Hematopoietic multipotent progenitor cell treated with erythropoietin and hydrocortisone succinate and interleukin-3 and kit ligand, for 17 days (in vitro differentiated cells): Measurements from ENCODE around the gene TMEM89.

Experiments
- DNase-seq: peaks from one replicate; pipeline ENCODE4 v3.0.0-alpha.2; 2015; ENCODE audit warnings: low spot score

Gene TMEM89

GRCh38 chr3:48641396-48641795 is 19.8 kb upstream of the TMEM89 start:
- no peak for DNase-seq

- no peak for DNase-seq
Measured at GRCh38 chr3:48639944-48640606, 18.5 kb upstream of the TMEM89 start.

- DNase-seq = no peak
Measured at GRCh38 chr3:48637305-48637704, 15.7 kb upstream of the TMEM89 start.

- DNase-seq = no peak
Measured at GRCh38 chr3:48636149-48636655, 14.6 kb upstream of the TMEM89 start.

GRCh38 chr3:48635222-48636021 is 13.9 kb upstream of the TMEM89 start, which contains the start of gene SLC26A6:
Gene SLC26A6 (minus strand): TSS chr3:48635461. CDS start chr3:48635393, 68 bp downstream.
- DNase-seq = peak; percentile 91

- peak; percentile 34 for DNase-seq
Measured at GRCh38 chr3:48634661-48635221, 13.2 kb upstream of the TMEM89 start.

- DNase-seq = no peak
Measured at GRCh38 chr3:48633743-48634142, 12.2 kb upstream of the TMEM89 start.

- DNase-seq = no peak
Measured at GRCh38 chr3:48633256-48633655, 11.7 kb upstream of the TMEM89 start.

- no peak for DNase-seq
Measured at GRCh38 chr3:48631516-48632448, 10.2 kb upstream of the TMEM89 start.

GRCh38 chr3:48630833-48631232 is 9.3 kb upstream of the TMEM89 start:
- no peak for DNase-seq

- no peak for DNase-seq
Measured at GRCh38 chr3:48630407-48630806, 8.8 kb upstream of the TMEM89 start.

- DNase-seq = no peak
Measured at GRCh38 chr3:48629894-48630293, 8.3 kb upstream of the TMEM89 start.

GRCh38 chr3:48628277-48629017 is 6.9 kb upstream of the TMEM89 start:
- no peak for DNase-seq

- DNase-seq = no peak
Measured at GRCh38 chr3:48625600-48625999, 4.0 kb upstream of the TMEM89 start.

- no peak for DNase-seq
Measured at GRCh38 chr3:48624767-48625166, 3.2 kb upstream of the TMEM89 start.

GRCh38 chr3:48623851-48624547 is 2.4 kb upstream of the TMEM89 start:
- DNase-seq = no peak

GRCh38 chr3:48619541-48620524 is 1.7 kb downstream of the TMEM89 start:
- DNase-seq = no peak

- no peak for DNase-seq
Measured at GRCh38 chr3:48617559-48617958, 4.0 kb downstream of the TMEM89 start.

GRCh38 chr3:48614044-48614443 is 7.5 kb downstream of the TMEM89 start:
- no peak for DNase-seq
